Fibroblast of pulmonary artery (primary cell): ENCODE measurements around the gene EPB41L4B.

Source experiments
- DNase-seq: peaks from one replicate; pipeline ENCODE4 v3.0.0-alpha.2; 2010; ENCODE audit warnings: low read depth
- H3K4me3 ChIP-seq: replicated peaks from 2 replicates; pipeline ENCODE4 v1.5.1; 2011; ENCODE audit warnings: low read depth, mild to moderate bottlenecking, control low read depth, low read length, moderate library complexity
- TF ChIP-seq, protein P1 (sequence below): IDR thresholded peaks from 2 replicates; pipeline ENCODE4 v1.5.1; 2011; ENCODE audit warnings: mild to moderate bottlenecking, control low read depth, low read length, inconsistent platforms; ENCODE audit errors: missing control alignments

The EPB41L4B gene

GRCh38 chr9:109249615-109250014, 71.2 kb downstream of the EPB41L4B start:
- TF ChIP-seq, protein P1, sequence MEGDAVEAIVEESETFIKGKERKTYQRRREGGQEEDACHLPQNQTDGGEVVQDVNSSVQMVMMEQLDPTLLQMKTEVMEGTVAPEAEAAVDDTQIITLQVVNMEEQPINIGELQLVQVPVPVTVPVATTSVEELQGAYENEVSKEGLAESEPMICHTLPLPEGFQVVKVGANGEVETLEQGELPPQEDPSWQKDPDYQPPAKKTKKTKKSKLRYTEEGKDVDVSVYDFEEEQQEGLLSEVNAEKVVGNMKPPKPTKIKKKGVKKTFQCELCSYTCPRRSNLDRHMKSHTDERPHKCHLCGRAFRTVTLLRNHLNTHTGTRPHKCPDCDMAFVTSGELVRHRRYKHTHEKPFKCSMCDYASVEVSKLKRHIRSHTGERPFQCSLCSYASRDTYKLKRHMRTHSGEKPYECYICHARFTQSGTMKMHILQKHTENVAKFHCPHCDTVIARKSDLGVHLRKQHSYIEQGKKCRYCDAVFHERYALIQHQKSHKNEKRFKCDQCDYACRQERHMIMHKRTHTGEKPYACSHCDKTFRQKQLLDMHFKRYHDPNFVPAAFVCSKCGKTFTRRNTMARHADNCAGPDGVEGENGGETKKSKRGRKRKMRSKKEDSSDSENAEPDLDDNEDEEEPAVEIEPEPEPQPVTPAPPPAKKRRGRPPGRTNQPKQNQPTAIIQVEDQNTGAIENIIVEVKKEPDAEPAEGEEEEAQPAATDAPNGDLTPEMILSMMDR = no peak
- DNase-seq = no peak
- no peak overlapping the region for H3K4me3 ChIP-seq

DNA sequence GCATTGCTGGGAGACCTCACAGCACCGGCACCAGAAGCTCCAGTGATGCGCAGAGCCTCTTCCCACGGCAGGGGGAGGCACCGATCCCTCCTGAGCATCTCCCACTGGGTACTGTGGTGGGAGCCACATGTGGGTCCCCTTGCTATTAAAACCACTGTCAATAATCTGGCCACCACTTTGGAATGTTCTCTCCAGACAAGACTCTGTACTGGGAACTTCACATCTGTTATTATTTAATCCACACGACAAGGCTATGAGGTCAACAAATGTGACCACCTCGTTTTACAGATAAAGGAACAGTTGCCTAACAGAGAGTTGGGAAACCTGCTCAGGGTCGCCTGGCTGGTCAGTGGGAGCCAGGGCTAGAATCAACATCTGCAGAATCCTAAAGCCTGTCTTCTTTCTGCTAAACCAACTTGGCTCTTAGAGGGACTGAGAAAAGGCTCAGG, 72.7 kb downstream of the EPB41L4B start:
- TF ChIP-seq, protein P1 = no peak
- peak; percentile 15 for DNase-seq

GRCh38 chr9:109247228-109247627, 73.6 kb downstream of the EPB41L4B start:
- TF ChIP-seq, protein P1 = no peak
- DNase-seq = no peak
- no peak overlapping the region for H3K4me3 ChIP-seq

More for the DNA sequence above, 72.7 kb downstream of the EPB41L4B start:
- no peak overlapping the region for H3K4me3 ChIP-seq

DNA sequence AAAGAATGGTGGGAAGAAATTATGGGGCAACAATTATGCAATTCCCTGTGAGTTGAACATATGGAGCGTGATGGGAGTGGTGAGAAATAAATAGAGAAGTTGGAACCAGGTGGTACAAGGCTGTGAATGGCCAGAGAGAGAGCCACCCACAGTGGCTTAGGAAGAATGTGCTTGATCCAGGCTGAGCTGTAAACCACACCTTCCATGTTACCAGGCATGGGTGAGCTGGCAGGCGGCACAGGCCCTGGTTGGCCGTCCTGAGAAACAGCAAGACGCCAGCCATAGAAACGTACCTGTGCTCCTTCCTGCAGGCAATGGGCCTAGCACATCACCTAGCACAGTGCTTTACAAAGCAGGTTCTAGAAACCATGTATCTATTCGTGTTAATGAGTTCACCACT, 74.3 kb downstream of the EPB41L4B start:
- DNase-seq = no peak
- H3K4me3 ChIP-seq = no peak overlapping the region
- TF ChIP-seq, protein P1 = no peak

- no peak overlapping the region for H3K4me3 ChIP-seq
- TF ChIP-seq, protein P1 = no peak
- peak; percentile 10 for DNase-seq
These were observed 75.5 kb downstream of the EPB41L4B start for GRCh38 chr9:109245310-109245897.

- DNase-seq = peak; percentile 76
- H3K4me3 ChIP-seq = no peak overlapping the region
- TF ChIP-seq, protein P1 = peak; percentile 96
These were observed 76.4 kb downstream of the EPB41L4B start for GRCh38 chr9:109244179-109245132.
